ENCODE results near the gene RNF220. TPM values are rescaled to one million over a fixed set of nuclear protein-coding genes. Genes with fewer than 3 reads are reported as not detected.

RNF220 gene
- total and polyA plus RNA-seq, 2 experiments from 2014 or later, result 47.4 to 123 TPM

- no peak for TF ChIP-seq EZH2 (IDR thresholded peaks at IDR 0.05; ENCODE audit: insufficient read depth, poor library complexity, severe bottlenecking)
- TF ChIP-seq EZH2phosphoT487 (IDR thresholded peaks at IDR 0.05; ENCODE audit: insufficient read depth, low read depth), result no peak
- H3K79me2 ChIP-seq (ENCODE audit: insufficient read depth), result peaks cover 24% of the 10 kb centered on the region
- peaks cover 6% of the 10 kb centered on the region; the same call in 1 of the 2 replicates for H3K36me3 ChIP-seq (ENCODE audit: low read depth)
- no peaks in the 10 kb centered on the region for H4K20me1 ChIP-seq (ENCODE audit: insufficient read depth)
- no peaks in the 10 kb centered on the region for H3K9me3 ChIP-seq (ENCODE audit: low read depth)
- no peak for DNase-seq
- peaks cover 9% of the 10 kb centered on the region for H3K4me1 ChIP-seq (ENCODE audit: insufficient read depth)
- H3K27ac ChIP-seq, result no peak overlapping the region
- no peak overlapping the region for H3K4me2 ChIP-seq (ENCODE audit: unreplicated experiment)
- no peaks in the 10 kb centered on the region for H3K27me3 ChIP-seq (replicated peaks; ENCODE audit: insufficient read depth)
- in situ Hi-C loops (cut with MboI), result no loop called here
- no peak overlapping the region for H3K9ac ChIP-seq
- 83 to 90% methylated on average over 14 of the region's 14 CpGs for WGBS, 2 experiments (ENCODE audit: low coverage in 1 of 2, low lambda C conversion rate in 2 of 2, missing lambda C conversion rate in 2 of 2)
- H3F3A ChIP-seq (ENCODE audit: insufficient read depth), result peaks cover 4% of the 10 kb centered on the region
- H3K4me3 ChIP-seq, result no peak overlapping the region
- no peak overlapping the region for H2AFZ ChIP-seq
- H3K9me2 ChIP-seq (ENCODE audit: insufficient read depth), result no peaks in the 10 kb centered on the region
These were observed 231.1 kb downstream of the RNF220 start for GRCh38 chr1:44636083-44636687.

GRCh38 chr1:44636688-44637598 is 231.9 kb downstream of the RNF220 start:
- Histone ChIP-seq H3K9me3 (ENCODE audit: low read depth) (no peaks in the 10 kb centered on the region), H3K9ac (no peak overlapping the region), H3K79me2 (ENCODE audit: insufficient read depth) (peaks cover 24% of the 10 kb centered on the region), H3K4me3 (no peak overlapping the region), H3K27ac (no peak overlapping the region), H3F3A (ENCODE audit: insufficient read depth) (no peaks in the 10 kb centered on the region), H3K27me3 (replicated peaks; ENCODE audit: insufficient read depth) (no peaks in the 10 kb centered on the region), H2AFZ (no peak overlapping the region), H4K20me1 (ENCODE audit: insufficient read depth) (no peaks in the 10 kb centered on the region), H3K9me2 (ENCODE audit: insufficient read depth) (no peaks in the 10 kb centered on the region), H3K4me1 (ENCODE audit: insufficient read depth) (peaks cover 5% of the 10 kb centered on the region; the same call in 1 of the 2 replicates), H3K4me2 (ENCODE audit: unreplicated experiment) (no peak overlapping the region), H3K36me3 (ENCODE audit: low read depth) (peaks cover 6% of the 10 kb centered on the region; the same call in 1 of the 2 replicates)
- in situ Hi-C loops (cut with MboI), result no loop called here
- 81 to 82% methylated on average over 13 of the region's 13 CpGs for WGBS, 2 experiments (ENCODE audit: low coverage in 1 of 2, low lambda C conversion rate in 2 of 2, missing lambda C conversion rate in 2 of 2)
- TF ChIP-seq EZH2 (IDR thresholded peaks at IDR 0.05; ENCODE audit: insufficient read depth, poor library complexity, severe bottlenecking), result no peak
- no peak for TF ChIP-seq EZH2phosphoT487 (IDR thresholded peaks at IDR 0.05; ENCODE audit: insufficient read depth, low read depth)
- DNase-seq, result no peak

- Histone ChIP-seq H3K9me2 (ENCODE audit: insufficient read depth) (no peaks in the 10 kb centered on the region), H3K4me3 (no peak overlapping the region), H3K9me3 (ENCODE audit: low read depth) (no peaks in the 10 kb centered on the region), H3F3A (ENCODE audit: insufficient read depth) (no peaks in the 10 kb centered on the region), H3K27me3 (replicated peaks; ENCODE audit: insufficient read depth) (no peaks in the 10 kb centered on the region), H3K4me1 (ENCODE audit: insufficient read depth) (peaks cover 3% of the 10 kb centered on the region; the same call in 1 of the 2 replicates), H2AFZ (no peak overlapping the region), H4K20me1 (ENCODE audit: insufficient read depth) (no peaks in the 10 kb centered on the region), H3K27ac (no peak overlapping the region), H3K4me2 (ENCODE audit: unreplicated experiment) (no peak overlapping the region), H3K9ac (no peak overlapping the region), H3K79me2 (ENCODE audit: insufficient read depth) (peaks cover 20% of the 10 kb centered on the region), H3K36me3 (ENCODE audit: low read depth) (peaks cover 6% of the 10 kb centered on the region; the same call in 1 of the 2 replicates)
- in situ Hi-C loops (cut with MboI), result no loop called here
- 90 to 91% methylated on average over 27 of the region's 27 CpGs for WGBS, 2 experiments (ENCODE audit: low coverage in 1 of 2, low lambda C conversion rate in 2 of 2, missing lambda C conversion rate in 2 of 2)
- DNase-seq, result no peak
- no peak for TF ChIP-seq EZH2 (IDR thresholded peaks at IDR 0.05; ENCODE audit: insufficient read depth, poor library complexity, severe bottlenecking)
- no peak for TF ChIP-seq EZH2phosphoT487 (IDR thresholded peaks at IDR 0.05; ENCODE audit: insufficient read depth, low read depth)
These were observed 232.8 kb downstream of the RNF220 start for GRCh38 chr1:44637702-44638411.

GRCh38 chr1:44640200-44640853 is 235.3 kb downstream of the RNF220 start:
- no peaks in the 10 kb centered on the region for H4K20me1 ChIP-seq (ENCODE audit: insufficient read depth)
- no peak for TF ChIP-seq EZH2 (IDR thresholded peaks at IDR 0.05; ENCODE audit: insufficient read depth, poor library complexity, severe bottlenecking)
- no peak for TF ChIP-seq EZH2phosphoT487 (IDR thresholded peaks at IDR 0.05; ENCODE audit: insufficient read depth, low read depth)
- peaks cover 6% of the 10 kb centered on the region; the same call in 1 of the 2 replicates for H3K36me3 ChIP-seq (ENCODE audit: low read depth)
- H2AFZ ChIP-seq, result no peak overlapping the region
- no peaks in the 10 kb centered on the region for H3K9me3 ChIP-seq (ENCODE audit: low read depth)
- no peaks in the 10 kb centered on the region for H3K27me3 ChIP-seq (replicated peaks; ENCODE audit: insufficient read depth)
- peaks cover 4% of the 10 kb centered on the region; the same call in 1 of the 2 replicates for H3K4me1 ChIP-seq (ENCODE audit: insufficient read depth)
- H3K9me2 ChIP-seq (ENCODE audit: insufficient read depth), result no peaks in the 10 kb centered on the region
- no peak overlapping the region for H3K4me2 ChIP-seq (ENCODE audit: unreplicated experiment)
- no peak overlapping the region for H3K27ac ChIP-seq
- WGBS, 2 experiments (ENCODE audit: low coverage in 1 of 2, low lambda C conversion rate in 2 of 2, missing lambda C conversion rate in 2 of 2), result 84 to 87% methylated on average over 24 of the region's 24 CpGs
- H3K9ac ChIP-seq, result no peak overlapping the region
- no peak overlapping the region for H3K4me3 ChIP-seq
- in situ Hi-C loops (cut with MboI), result no loop called here
- no peaks in the 10 kb centered on the region for H3K79me2 ChIP-seq (ENCODE audit: insufficient read depth)
- no peak for DNase-seq
- H3F3A ChIP-seq (ENCODE audit: insufficient read depth), result no peaks in the 10 kb centered on the region
